WTC11 (cell line): ENCODE results near the gene DOCK7.

Experiments
- ELF4 ChIP-seq: sonication (generic); formaldehyde crosslinking; IDR thresholded peaks from 2 replicates; pipeline ENCODE4 v1.8.1; 2022; ENCODE audit warnings: low read depth, mild to moderate bottlenecking, moderate library complexity, missing genetic modification reagents
- ETV6 ChIP-seq: sonication (generic); formaldehyde crosslinking; IDR thresholded peaks from 2 replicates; pipeline ENCODE4 v1.8.1; 2022; ENCODE audit warnings: mild to moderate bottlenecking, missing genetic modification reagents
- FOXJ3 ChIP-seq: sonication (generic); formaldehyde crosslinking; IDR thresholded peaks from 2 replicates; pipeline ENCODE4 v1.9.0; 2021; ENCODE audit warnings: missing genetic modification reagents, mild to moderate bottlenecking, borderline replicate concordance
- JUN ChIP-seq: sonication (generic); formaldehyde crosslinking; IDR thresholded peaks from 2 replicates; pipeline ENCODE4 v1.8.0; 2023; ENCODE audit warnings: mild to moderate bottlenecking, missing genetic modification reagents
- TEAD1 ChIP-seq: sonication (generic); formaldehyde crosslinking; IDR thresholded peaks from 2 replicates; pipeline ENCODE4 v1.8.0; 2022; ENCODE audit warnings: mild to moderate bottlenecking, missing genetic modification reagents
- TF ChIP-seq, protein P1 (sequence below): fragments of 200-600 bp; IDR thresholded peaks from 2 replicates; pipeline ENCODE4 v1.8.0; 2022; ENCODE audit warnings: antibody characterized with exemption
- TF ChIP-seq, protein P2 (sequence below): sonication (generic); formaldehyde crosslinking; IDR thresholded peaks from 2 replicates; pipeline ENCODE4 v1.8.1; 2022; ENCODE audit warnings: low read depth, missing genetic modification reagents, borderline replicate concordance
- TF ChIP-seq, protein P3 (sequence below): fragments of 250-450 bp; sonication (Bioruptor Pico); IDR thresholded peaks from 2 replicates; pipeline ENCODE4 v1.9.0; 2021; ENCODE audit warnings: mild to moderate bottlenecking, borderline replicate concordance
- TF ChIP-seq, protein P4 (sequence below): sonication (generic); formaldehyde crosslinking; IDR thresholded peaks from 2 replicates; pipeline ENCODE4 v1.8.1; 2023; ENCODE audit warnings: mild to moderate bottlenecking, missing genetic modification reagents, moderate library complexity

DNA sequence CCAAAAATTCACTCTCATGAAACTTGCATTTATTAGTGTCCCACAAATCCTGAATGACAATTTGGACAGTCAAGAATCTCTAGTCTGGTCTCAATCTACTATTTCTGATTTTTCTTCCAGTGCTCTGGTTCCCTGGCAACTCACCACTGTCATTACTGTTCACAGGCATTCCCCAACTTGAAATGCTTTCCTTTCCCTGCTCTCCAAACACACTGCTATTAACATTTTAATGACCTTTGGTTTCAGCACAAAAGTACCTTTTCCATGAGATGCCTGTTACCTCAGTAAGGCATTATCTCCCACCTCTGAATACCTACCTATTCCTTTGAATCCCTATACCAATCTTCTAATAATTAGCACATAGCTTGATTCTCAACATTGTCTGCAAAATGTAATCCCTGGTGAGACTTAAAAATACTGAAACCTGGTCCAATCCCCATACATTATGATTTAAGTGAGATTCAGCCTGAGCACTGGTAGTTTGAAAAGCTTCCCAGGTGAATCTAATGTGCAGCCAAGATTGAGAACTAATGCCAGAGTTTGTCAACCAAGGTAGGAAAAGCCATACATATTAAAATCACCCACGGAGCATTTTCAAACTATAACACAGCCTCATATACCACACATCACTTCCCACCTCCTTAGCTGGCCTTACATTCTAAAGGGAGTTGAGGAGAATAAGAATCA, 102.6 kb downstream of the DOCK7 start:
- TF ChIP-seq ETV6 (CRISPR knock-in tag): no peak
- TF ChIP-seq, protein P1, sequence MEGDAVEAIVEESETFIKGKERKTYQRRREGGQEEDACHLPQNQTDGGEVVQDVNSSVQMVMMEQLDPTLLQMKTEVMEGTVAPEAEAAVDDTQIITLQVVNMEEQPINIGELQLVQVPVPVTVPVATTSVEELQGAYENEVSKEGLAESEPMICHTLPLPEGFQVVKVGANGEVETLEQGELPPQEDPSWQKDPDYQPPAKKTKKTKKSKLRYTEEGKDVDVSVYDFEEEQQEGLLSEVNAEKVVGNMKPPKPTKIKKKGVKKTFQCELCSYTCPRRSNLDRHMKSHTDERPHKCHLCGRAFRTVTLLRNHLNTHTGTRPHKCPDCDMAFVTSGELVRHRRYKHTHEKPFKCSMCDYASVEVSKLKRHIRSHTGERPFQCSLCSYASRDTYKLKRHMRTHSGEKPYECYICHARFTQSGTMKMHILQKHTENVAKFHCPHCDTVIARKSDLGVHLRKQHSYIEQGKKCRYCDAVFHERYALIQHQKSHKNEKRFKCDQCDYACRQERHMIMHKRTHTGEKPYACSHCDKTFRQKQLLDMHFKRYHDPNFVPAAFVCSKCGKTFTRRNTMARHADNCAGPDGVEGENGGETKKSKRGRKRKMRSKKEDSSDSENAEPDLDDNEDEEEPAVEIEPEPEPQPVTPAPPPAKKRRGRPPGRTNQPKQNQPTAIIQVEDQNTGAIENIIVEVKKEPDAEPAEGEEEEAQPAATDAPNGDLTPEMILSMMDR: no peak
- TF ChIP-seq, protein P2, sequence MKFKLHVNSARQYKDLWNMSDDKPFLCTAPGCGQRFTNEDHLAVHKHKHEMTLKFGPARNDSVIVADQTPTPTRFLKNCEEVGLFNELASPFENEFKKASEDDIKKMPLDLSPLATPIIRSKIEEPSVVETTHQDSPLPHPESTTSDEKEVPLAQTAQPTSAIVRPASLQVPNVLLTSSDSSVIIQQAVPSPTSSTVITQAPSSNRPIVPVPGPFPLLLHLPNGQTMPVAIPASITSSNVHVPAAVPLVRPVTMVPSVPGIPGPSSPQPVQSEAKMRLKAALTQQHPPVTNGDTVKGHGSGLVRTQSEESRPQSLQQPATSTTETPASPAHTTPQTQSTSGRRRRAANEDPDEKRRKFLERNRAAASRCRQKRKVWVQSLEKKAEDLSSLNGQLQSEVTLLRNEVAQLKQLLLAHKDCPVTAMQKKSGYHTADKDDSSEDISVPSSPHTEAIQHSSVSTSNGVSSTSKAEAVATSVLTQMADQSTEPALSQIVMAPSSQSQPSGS (CRISPR knock-in tag): no peak
- TF ChIP-seq JUN (CRISPR knock-in tag): no peak
- TF ChIP-seq, protein P3, sequence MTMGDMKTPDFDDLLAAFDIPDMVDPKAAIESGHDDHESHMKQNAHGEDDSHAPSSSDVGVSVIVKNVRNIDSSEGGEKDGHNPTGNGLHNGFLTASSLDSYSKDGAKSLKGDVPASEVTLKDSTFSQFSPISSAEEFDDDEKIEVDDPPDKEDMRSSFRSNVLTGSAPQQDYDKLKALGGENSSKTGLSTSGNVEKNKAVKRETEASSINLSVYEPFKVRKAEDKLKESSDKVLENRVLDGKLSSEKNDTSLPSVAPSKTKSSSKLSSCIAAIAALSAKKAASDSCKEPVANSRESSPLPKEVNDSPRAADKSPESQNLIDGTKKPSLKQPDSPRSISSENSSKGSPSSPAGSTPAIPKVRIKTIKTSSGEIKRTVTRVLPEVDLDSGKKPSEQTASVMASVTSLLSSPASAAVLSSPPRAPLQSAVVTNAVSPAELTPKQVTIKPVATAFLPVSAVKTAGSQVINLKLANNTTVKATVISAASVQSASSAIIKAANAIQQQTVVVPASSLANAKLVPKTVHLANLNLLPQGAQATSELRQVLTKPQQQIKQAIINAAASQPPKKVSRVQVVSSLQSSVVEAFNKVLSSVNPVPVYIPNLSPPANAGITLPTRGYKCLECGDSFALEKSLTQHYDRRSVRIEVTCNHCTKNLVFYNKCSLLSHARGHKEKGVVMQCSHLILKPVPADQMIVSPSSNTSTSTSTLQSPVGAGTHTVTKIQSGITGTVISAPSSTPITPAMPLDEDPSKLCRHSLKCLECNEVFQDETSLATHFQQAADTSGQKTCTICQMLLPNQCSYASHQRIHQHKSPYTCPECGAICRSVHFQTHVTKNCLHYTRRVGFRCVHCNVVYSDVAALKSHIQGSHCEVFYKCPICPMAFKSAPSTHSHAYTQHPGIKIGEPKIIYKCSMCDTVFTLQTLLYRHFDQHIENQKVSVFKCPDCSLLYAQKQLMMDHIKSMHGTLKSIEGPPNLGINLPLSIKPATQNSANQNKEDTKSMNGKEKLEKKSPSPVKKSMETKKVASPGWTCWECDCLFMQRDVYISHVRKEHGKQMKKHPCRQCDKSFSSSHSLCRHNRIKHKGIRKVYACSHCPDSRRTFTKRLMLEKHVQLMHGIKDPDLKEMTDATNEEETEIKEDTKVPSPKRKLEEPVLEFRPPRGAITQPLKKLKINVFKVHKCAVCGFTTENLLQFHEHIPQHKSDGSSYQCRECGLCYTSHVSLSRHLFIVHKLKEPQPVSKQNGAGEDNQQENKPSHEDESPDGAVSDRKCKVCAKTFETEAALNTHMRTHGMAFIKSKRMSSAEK (CRISPR knock-in tag): no peak
- TF ChIP-seq, protein P4, sequence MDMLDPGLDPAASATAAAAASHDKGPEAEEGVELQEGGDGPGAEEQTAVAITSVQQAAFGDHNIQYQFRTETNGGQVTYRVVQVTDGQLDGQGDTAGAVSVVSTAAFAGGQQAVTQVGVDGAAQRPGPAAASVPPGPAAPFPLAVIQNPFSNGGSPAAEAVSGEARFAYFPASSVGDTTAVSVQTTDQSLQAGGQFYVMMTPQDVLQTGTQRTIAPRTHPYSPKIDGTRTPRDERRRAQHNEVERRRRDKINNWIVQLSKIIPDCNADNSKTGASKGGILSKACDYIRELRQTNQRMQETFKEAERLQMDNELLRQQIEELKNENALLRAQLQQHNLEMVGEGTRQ (CRISPR knock-in tag): no peak
- TF ChIP-seq ELF4 (CRISPR knock-in tag): no peak
- no peak for TF ChIP-seq FOXJ3 (CRISPR knock-in tag)
- TF ChIP-seq TEAD1 (CRISPR knock-in tag): no peak
